BJ (cell line): ENCODE data around the gene FKBP8. TPM values are rescaled to one million over a fixed set of nuclear protein-coding genes. Genes with fewer than 3 reads are reported as not detected.
"Not testable (repeated sequence)": the region's sequence is repeated elsewhere in the genome, so short reads cannot be mapped to it uniquely, and the experiment has no call there.

Experiments used
- CTCF ChIA-PET: fragments of 350-600 bp; formaldehyde crosslinking; extraction: SDS; loops from one replicate; lab custom pipeline; 2021; ENCODE audit warnings: antibody characterized with exemption, inconsistent platforms; lab: Yijun Ruan, JAX
- POLR2A ChIA-PET: fragments of 300-600 bp; sonication (Branson Sonifier 250); formaldehyde crosslinking; extraction: SDS; loops from one replicate; lab custom pipeline; 2021; ENCODE audit warnings: antibody characterized with exemption; lab: Charles Lee
- DNase-seq: peaks from one replicate; pipeline ENCODE4 v3.0.0-alpha.2; 2011; ENCODE audit warnings: low read depth
- H3K27me3 ChIP-seq: 2 replicates; pipeline ENCODE4 v1.6.0; 2011; ENCODE audit warnings: low read length; ENCODE audit not compliant: control insufficient read depth, insufficient read depth
- H3K36me3 ChIP-seq: 2 replicates; pipeline ENCODE4 v1.5.1; 2011; ENCODE audit warnings: low read length; ENCODE audit not compliant: control insufficient read depth, insufficient read depth
- H3K4me3 ChIP-seq: 2 replicates; pipeline ENCODE4 v1.5.1; 2011; ENCODE audit warnings: low read depth, mild to moderate bottlenecking, control low read depth, low read length
- polyA plus RNA-seq: library from polyadenylated mRNA; depleted of rRNA; stranded (reverse); fragments of >200 nt; gene quantifications from 2 replicates; pipeline ENCODE4 v1.2.3, GENCODE V29; 2011
- TF ChIP-seq, protein P1 (sequence below): IDR thresholded peaks from 2 replicates; pipeline ENCODE4 v1.5.1; 2011; ENCODE audit warnings: low read depth, mild to moderate bottlenecking, control low read depth, inconsistent platforms, low read length, moderate library complexity; ENCODE audit not compliant: insufficient read depth

FKBP8 gene
- polyA plus RNA-seq, 1 experiment, result 280 TPM

DNA sequence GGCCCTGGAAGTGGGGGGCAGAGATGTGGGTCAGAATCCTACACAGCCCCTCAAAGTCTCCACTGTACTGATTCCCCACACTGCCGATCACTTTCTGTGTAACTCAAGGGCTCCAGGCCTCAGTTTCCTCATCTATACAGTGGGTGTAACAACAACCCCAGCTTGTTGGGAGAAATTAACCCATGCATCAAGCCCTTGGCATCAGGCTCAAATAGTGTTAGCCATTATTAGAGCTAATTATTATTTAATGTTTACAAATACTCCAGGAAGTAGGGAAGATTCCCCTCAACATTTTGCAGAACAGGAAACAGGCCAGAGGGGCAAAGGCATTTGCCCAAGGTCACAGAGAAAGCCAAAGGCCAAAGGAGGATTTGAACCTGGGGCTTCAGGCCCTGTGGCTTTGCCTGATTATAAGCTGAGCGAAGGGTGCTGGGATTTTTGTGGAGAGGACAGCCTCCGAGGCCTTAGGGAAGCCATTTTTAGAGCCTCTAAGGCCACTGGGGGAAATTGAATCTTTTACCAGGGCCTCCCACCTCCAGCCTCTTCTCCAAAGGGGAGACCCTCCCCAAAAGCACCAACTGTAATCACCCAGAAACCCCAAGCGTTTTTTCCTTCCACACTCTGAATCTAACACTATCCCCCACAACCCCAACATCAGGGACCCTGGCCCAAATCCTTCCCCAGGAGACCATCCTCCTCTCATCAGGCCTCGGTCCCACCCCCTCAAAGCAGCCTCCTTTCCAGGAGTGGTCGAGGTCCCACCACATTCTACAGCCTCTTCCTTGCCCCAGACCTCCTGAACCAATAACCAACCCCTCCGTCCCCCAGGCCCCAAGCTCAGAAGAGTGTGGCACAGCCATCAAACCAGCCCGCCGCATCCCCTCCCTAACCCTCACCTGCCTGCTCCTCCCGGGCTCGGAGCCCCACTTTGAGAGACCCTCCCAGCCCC, 1.1 kb downstream of the FKBP8 start:
- DNase-seq, result no peak
- Histone ChIP-seq H3K27me3 (no peaks in the 10 kb centered on the region), H3K4me3 (peak overlapping the region; percentile 95), H3K36me3 (peaks cover 26% of the 10 kb centered on the region)
- POLR2A ChIA-PET, result no interaction called here
- CTCF ChIA-PET, result interaction anchor here (1.0 kb wide), 1 partner anchor 12 kb away, joined by 4 read pairs; no protein-coding TSS in a partner anchor
- TF ChIP-seq, protein P1, sequence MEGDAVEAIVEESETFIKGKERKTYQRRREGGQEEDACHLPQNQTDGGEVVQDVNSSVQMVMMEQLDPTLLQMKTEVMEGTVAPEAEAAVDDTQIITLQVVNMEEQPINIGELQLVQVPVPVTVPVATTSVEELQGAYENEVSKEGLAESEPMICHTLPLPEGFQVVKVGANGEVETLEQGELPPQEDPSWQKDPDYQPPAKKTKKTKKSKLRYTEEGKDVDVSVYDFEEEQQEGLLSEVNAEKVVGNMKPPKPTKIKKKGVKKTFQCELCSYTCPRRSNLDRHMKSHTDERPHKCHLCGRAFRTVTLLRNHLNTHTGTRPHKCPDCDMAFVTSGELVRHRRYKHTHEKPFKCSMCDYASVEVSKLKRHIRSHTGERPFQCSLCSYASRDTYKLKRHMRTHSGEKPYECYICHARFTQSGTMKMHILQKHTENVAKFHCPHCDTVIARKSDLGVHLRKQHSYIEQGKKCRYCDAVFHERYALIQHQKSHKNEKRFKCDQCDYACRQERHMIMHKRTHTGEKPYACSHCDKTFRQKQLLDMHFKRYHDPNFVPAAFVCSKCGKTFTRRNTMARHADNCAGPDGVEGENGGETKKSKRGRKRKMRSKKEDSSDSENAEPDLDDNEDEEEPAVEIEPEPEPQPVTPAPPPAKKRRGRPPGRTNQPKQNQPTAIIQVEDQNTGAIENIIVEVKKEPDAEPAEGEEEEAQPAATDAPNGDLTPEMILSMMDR, result no peak

DNA sequence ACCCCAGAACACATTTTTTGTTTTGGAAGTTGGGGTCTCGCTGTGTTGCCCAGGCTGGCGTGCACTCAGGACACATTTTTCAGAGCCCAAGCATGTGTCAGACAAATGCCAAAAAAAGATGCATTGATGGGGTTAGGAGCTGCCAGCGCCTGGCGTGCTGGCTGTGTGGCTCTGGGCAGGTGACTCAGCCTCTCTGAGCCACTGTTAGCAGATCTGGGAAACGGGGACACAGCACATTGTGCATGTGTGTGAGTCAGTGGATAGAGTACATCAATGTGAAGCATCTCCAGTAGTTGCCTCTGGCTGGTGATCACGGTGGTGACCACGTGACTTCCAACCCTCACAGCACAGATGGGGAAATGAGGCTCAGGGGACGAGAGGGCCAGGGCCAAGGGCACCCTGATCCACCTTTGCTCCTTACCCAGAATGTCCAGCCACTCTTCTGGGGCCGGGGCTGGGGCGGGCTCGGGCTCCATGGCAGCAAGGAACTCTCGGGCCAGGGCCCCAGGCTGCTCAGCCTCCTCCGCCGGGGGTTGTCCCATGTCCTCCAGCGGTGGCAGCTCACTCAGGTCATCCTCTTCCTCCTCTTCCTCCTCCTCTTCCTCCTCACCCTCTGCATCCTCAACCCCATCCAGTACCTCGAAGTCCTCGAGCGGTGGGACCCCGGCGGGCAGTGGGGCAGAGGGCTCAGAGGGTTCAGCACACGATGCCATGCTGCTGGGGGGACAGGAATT, 1.9 kb downstream of the FKBP8 start:
- ChIA-PET CTCF (no interaction called here), POLR2A (no interaction called here)
- peaks cover 33% of the 10 kb centered on the region for H3K36me3 ChIP-seq
- no peaks in the 10 kb centered on the region for H3K27me3 ChIP-seq
- no peak for DNase-seq
- TF ChIP-seq, protein P1, result no peak
- H3K4me3 ChIP-seq, result no peak overlapping the region

DNA sequence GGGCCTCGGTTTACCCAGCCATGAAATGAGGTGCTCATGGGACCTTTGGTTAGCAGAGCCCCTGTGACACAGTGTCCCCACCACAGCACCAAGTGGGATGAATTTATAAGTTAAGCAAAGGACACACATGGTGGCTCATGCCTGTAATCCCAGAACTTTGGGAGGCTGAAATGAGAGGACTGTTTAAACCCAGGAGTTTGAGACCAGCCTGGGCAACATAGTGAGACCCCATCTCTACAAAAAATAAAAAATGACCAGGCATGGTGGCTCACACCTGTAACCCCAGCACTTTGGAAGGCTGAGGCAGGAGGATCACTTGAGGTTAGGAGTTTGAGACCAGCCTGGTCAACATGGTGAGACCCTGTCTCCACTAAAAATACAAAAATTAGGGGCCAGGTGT, 3.2 kb downstream of the FKBP8 start:
- H3K27me3 ChIP-seq, H3K4me3 ChIP-seq, POLR2A ChIA-PET, DNase-seq: not testable (repeated sequence)
- peaks cover 38% of the 10 kb centered on the region for H3K36me3 ChIP-seq
- CTCF ChIA-PET, result interaction anchor here (1.6 kb wide), 1 partner anchor 89 kb away, joined by 3 read pairs; no protein-coding TSS in a partner anchor

- no peak for DNase-seq
- Histone ChIP-seq H3K27me3 (no peaks in the 10 kb centered on the region), H3K36me3 (peaks cover 40% of the 10 kb centered on the region), H3K4me3 (no peak overlapping the region)
- POLR2A ChIA-PET, result interaction anchor here (0.5 kb wide), 1 partner anchor 17 kb away, joined by 7 read pairs; no protein-coding TSS in a partner anchor
- CTCF ChIA-PET, result interaction anchor here (1.6 kb wide), 1 partner anchor 88 kb away, joined by 3 read pairs; no protein-coding TSS in a partner anchor
- TF ChIP-seq, protein P1, result no peak
Measured at GRCh38 chr19:18539372-18539771, 4.0 kb downstream of the FKBP8 start.

DNA sequence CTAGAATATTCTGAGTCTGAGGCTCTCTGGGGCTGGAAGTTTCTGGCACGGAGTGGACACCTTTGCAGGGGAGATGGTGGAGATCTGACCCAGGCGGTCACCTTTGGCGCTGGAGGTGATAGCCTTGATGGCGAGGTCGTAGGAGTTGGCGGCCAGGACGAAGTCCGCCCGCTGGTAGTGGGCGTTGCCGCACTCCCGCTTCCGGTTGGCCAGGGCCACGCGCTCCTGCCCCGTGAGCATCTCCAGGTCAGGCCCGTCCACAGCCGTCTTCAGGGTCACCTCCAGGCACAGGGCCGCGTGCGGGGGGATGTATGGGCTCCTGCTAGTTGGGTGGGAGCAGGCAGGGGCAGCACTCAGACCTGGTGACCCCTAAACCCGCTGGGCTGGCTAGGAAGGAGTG, 5.3 kb downstream of the FKBP8 start:
- ChIA-PET CTCF (no interaction called here), POLR2A (no interaction called here)
- Histone ChIP-seq H3K27me3 (no peaks in the 10 kb centered on the region), H3K36me3 (peaks cover 40% of the 10 kb centered on the region), H3K4me3 (no peak overlapping the region)
- TF ChIP-seq, protein P1, result no peak
- no peak for DNase-seq
